Cerebellar cortex (tissue), 1 donor: ENCODE data around the gene TPH2.
A peak's percentile ranks its signal among the peaks of the same experiment; 100 is the strongest.

ENCODE experiments used
- DNase-seq: peaks from one replicate; pipeline ENCODE4 v3.0.0-alpha.2; 2015; ENCODE audit warnings: low spot score

TPH2 gene

DNA sequence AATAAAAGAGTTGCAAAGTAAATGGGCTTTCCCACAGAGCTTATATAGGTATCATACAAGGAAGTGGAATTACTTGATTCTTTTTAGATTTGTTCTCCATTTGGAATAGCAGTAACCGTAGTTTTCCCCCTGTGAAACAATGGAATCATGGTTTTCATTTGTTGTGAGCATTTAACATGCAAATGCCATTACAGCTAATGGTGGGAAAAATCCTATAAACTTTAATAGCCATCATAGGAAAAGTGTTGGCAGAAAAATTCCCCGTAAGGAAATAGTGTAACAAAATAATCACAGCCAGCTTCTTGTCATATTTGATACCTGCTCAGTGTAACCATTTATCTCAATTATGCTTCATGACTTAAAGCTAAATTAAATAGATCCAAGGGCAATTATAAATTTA, 95.3 kb downstream of the TPH2 start:
- no peak for DNase-seq

GRCh38 chr12:72035625-72036024, 97.0 kb downstream of the TPH2 start:
- no peak for DNase-seq

- DNase-seq, result no peak
Observed at GRCh38 chr12:72036393-72036792, 97.7 kb downstream of the TPH2 start.

GRCh38 chr12:72037006-72037795, 98.6 kb downstream of the TPH2 start:
- DNase-seq, result no peak

DNA sequence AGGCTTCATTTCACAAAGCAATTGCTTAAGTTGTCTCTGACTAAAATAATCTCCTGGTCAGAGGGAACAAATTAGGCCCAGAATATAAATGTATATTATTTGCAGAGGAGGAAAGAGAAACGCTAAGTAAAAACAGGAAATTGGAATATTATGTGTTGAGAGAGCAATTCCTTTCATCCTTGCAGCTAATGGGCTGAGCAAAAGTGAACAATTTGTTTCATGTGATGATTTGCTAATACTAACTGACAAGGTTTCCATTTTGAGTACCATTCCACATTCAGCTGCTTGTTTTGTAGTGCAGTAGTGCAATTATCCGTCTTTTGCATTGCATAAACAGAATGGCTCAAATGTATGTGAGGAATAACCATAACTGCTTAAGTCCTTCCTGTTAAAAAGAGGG, 103.2 kb downstream of the TPH2 start:
- no peak for DNase-seq

DNA sequence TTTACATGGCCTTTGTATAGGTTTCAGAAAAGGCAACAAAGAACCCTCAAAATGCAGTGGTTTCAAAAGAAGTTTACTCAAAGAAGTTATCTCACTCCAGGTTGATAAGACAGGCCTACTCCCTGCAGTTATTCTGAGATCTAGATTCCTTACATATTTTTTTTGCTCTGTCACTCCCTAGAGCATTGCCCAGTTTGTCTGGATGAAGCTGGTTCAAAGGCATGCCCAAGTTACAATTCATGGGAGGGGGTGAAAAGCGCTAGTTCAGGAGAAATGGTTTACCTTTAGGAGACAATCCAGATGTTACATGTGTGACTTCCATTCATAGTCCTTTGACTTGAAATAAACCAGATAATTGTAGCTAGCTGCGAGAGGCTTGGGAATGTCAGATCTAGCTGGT, 115.0 kb downstream of the TPH2 start:
- no peak for DNase-seq

DNA sequence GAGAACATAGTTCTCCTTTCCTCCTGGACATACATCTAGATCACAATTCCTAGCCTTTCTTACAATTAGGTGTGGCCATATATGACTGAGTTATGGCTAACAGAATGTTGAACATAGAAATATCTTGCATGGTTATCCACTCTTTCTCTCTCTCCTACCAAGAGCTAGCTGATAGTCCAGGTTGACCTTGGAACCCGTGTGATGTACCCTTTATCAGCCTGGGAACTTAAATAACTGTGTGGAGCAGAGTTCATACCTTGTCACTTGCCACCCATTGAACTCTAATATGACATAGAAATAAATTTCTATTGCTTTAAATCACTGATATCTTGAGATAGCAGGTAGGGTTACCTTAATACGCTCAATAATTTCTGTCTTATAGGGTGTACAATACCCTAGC, 115.9 kb downstream of the TPH2 start:
- no peak for DNase-seq

GRCh38 chr12:72057330-72057914, 118.8 kb downstream of the TPH2 start:
- no peak for DNase-seq

DNA sequence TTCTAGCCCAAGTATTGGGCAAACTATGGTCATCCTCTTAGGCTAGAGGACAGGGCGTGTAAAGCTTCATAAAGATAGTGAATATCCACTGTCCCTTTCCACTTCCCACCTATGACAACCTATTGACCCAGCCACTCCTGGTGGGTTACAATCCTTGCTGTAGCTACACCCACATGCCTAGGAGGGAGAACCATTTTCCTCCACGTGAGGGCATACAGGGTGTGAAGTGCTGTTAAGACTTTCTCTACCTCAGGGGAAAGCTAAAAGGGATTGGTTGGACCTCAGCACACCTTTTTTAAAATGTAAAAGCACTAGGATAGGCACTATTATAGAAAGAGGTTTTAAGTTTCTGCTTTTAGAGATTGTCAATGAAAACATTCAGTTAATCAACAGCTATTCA, 124.4 kb downstream of the TPH2 start:
- no peak for DNase-seq

DNA sequence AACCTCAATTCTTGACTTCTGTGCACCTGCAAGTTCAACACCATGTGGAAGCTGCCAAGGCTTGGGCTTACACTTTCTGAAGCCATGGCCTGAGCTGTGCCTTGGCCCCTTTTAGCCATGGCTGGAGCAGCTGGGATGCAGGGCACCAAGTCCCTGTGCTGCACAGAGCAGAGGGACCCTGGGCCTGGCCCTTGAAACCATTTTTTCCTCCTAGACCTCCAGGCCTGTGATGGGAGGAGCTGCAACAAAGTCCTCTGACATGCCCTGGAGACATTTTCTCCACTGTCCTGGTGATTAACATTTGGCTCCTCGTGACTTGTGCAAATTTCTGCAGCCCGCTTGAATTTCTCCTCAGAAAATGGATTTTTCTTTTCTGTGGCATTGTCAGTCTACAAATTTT, 132.4 kb downstream of the TPH2 start:
- no peak for DNase-seq

- no peak for DNase-seq
Observed at GRCh38 chr12:72072592-72073212, 134.1 kb downstream of the TPH2 start.

GRCh38 chr12:72074065-72074464, 135.4 kb downstream of the TPH2 start:
- DNase-seq, result no peak

- DNase-seq, result no peak
Observed at GRCh38 chr12:72074956-72075355, 136.3 kb downstream of the TPH2 start.

DNA sequence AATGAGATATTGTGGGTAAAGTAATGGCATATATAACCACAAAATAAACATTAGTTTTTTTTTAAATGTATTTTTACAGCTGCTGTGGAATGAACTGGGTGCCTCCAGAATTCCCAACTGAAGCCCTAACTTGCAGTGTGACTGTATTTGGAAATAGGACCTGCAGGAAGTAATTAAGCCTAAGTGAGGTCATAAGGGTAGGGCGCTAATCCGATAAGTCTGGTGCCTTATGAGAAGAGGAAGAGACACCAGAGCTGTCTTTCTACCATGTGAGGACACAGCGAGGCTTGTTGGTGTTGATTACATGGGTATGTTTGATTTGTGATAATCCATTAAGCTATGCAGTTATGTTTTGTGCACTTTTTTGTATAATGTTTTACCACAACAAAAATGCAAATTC, 136.8 kb downstream of the TPH2 start:
- no peak for DNase-seq

GRCh38 chr12:72075891-72076557, 137.4 kb downstream of the TPH2 start:
- peak; percentile 62 for DNase-seq

DNA sequence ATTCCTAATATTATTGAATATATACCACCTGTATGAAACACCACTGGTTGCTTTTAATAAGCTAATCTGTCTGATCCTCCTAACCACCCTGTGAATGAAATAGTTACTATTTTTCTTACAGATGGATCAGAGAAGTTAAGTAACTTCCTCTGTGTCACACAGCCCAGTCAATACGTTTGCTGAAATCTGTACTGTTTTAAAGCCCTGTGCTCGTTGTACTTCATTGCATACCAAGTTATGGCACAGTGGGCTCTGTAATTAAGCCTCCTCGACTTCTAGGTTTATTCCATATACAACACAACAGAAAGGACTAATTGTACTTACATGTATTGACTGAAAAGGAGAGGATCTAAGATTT, 137.9 kb downstream of the TPH2 start:
- DNase-seq, result no peak

DNA sequence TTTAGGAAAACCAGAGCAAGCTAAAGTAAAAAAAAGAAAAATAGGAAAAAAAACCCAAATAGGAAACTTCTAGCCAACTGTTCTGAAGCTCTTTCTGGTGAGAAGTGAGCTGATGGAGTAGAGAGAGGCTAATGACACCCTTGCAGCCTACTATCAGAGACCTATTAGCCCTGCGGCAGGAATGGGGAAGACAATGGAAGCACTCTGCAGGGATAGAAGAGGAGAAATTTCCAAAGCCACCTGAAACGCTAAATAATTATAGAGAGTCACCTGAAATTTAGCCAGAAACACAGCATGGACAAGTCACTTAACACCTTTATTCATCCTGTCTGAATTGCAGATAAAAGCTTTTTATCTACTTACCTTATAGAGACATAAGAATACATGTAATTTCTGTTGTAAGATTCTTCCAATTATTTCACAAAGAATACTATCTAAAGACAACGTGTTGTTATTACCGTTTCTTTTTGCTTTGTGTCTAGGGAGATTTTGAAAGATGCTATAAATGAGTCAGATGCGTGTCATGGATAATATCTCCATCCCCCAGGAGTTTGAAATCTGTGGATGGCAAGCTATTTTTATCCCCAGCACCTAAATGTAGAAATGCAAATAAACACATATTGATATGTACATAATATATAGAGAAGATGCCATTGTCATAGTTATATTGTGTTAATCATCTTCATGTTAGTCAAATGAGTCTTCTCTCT, 138.6 kb downstream of the TPH2 start:
- DNase-seq, result peak; percentile 48

GRCh38 chr12:72081777-72082176, 143.1 kb downstream of the TPH2 start:
- peak; percentile 80 for DNase-seq
